OCI-LY7 (cell line): ENCODE data around the gene CATSPERD.

Experiments used
- CTCF ChIP-seq: fragments of 200-600 bp; sonication (generic); conservative IDR thresholded peaks from 2 replicates; pipeline ENCODE4 v1.5.1; 2014; ENCODE audit warnings: mild to moderate bottlenecking, antibody characterized with exemption, low read length, moderate library complexity, mixed read lengths
- EZH2phosphoT487 ChIP-seq: fragments of 200-600 bp; sonication (generic); IDR thresholded peaks from 2 replicates; pipeline ENCODE4 v1.6.1; 2018; ENCODE audit warnings: low read depth, borderline replicate concordance, mild to moderate bottlenecking, mixed run types, antibody characterized with exemption, low read length, moderate library complexity, mixed read lengths

GRCh38 chr19:5753743-5754142, 33.3 kb downstream of the CATSPERD start:
- TF ChIP-seq CTCF (no peak), EZH2phosphoT487 (no peak)
